GM18861 (cell line): Measurements from ENCODE around the gene GALNT14.

Experiments used
- ATAC-seq: cut with Tn5 transposase; IDR thresholded peaks from one replicate; pipeline ENCODE4 v1.9.1; 2021; ENCODE audit not compliant: unreplicated experiment

GALNT14 gene

GRCh38 chr2:30865243-30865642 lies 273.0 kb downstream of the GALNT14 start:
- ATAC-seq, result no peak

DNA sequence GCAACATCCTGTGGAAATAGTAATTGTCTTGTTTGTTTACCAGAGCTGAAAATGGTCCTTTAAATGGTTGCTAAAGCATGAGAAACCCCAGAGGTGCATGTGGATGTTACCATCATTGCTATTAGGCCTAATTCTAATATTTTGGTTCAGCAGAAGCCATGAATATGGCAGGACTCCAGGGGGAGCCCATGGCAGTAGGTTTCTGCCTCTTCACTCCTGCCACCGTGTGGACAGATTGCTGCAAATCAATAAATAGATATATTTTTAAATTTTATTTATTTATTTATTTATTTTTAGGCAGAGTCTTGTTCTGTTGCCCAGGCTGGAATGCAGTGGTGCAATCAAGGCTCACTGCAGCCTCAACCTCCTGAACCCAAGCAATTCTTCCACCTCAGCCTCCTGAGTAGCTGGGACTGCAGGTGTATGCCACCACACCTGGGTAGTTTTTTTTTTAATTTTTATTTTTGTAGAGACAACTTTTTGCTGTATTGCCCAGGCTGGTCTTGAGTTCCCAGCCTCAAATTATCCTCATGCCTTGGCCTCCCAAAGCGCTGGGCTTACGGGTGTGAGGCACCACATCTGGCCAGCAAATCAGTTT lies 276.1 kb downstream of the GALNT14 start:
- peak; percentile 76 for ATAC-seq

- no peak for ATAC-seq
These were observed 277.5 kb downstream of the GALNT14 start for GRCh38 chr2:30860726-30861125.
